Neural progenitor cell (in vitro differentiated cells): Measurements from ENCODE around the gene GJA3.

Source experiments
- EZH2 ChIP-seq: fragments of 200-600 bp; sonication (generic); IDR thresholded peaks from 2 replicates; pipeline ENCODE4 v1.6.1; 2017; ENCODE audit warnings: antibody characterized with exemption, mild to moderate bottlenecking, moderate library complexity
- TF ChIP-seq, protein P1 (sequence below): fragments of 200-600 bp; sonication (generic); IDR thresholded peaks from 2 replicates; pipeline ENCODE4 v1.5.1; 2017; ENCODE audit warnings: antibody characterized with exemption, mild to moderate bottlenecking

DNA sequence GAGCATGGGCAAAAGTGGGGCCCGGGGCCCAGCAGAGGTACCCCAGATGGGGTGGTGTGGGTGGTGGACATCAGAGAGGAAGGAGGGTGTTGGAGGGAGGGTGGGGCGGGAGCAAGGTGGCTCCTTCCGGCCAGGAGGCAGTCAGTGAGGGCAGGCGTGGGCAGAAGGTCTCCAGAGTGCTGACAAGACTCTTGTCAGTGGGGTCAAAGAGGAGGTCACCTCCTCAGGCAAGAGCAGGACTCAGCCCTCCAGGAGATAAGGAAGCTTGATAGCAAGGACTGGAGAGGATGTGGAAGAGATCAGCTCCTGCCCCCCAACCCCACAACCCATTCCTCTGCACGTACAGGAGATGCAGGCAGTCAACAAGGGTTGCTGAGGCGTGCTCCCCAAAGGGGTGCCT, 9.8 kb downstream of the GJA3 start:
- TF ChIP-seq, protein P1, sequence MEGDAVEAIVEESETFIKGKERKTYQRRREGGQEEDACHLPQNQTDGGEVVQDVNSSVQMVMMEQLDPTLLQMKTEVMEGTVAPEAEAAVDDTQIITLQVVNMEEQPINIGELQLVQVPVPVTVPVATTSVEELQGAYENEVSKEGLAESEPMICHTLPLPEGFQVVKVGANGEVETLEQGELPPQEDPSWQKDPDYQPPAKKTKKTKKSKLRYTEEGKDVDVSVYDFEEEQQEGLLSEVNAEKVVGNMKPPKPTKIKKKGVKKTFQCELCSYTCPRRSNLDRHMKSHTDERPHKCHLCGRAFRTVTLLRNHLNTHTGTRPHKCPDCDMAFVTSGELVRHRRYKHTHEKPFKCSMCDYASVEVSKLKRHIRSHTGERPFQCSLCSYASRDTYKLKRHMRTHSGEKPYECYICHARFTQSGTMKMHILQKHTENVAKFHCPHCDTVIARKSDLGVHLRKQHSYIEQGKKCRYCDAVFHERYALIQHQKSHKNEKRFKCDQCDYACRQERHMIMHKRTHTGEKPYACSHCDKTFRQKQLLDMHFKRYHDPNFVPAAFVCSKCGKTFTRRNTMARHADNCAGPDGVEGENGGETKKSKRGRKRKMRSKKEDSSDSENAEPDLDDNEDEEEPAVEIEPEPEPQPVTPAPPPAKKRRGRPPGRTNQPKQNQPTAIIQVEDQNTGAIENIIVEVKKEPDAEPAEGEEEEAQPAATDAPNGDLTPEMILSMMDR: no peak
- no peak for TF ChIP-seq EZH2
